Gastrocnemius medialis (tissue), 4 donors: ENCODE measurements around the gene SHLD1. TPM values are rescaled to one million over a fixed set of nuclear protein-coding genes. Genes with fewer than 3 reads are reported as not detected.
"Not testable (repeated sequence)": the region's sequence is repeated elsewhere in the genome, so short reads cannot be mapped to it uniquely, and the experiment has no call there.

Experiments
- ATAC-seq, 2 donors: fragments of 150-250 bp; one replicate each; pipeline ENCODE4 v1.9.1; 2016
- DNase-seq, 2 donors: peaks; one replicate each; pipeline ENCODE4 v3.0.0-alpha.2; 2019
- H3K27ac ChIP-seq, 4 donors: fragments of 200-600 bp; sonication (generic); 1 replicate in 1 of 4; 2 replicates in 3 of 4; pipeline ENCODE4 v1.5.1; 2016 to 2018; ENCODE audit warnings: mild to moderate bottlenecking in 2 of 4, moderate library complexity in 1 of 4
- H3K27me3 ChIP-seq, 3 donors: fragments of 200-600 bp; sonication (generic) in 2 of 3; 1 replicate in 1 of 3; 2 replicates in 2 of 3; pipeline versions ENCODE4 v1.5.1 to v1.6.0; 2016 to 2019; ENCODE audit warnings: mild to moderate bottlenecking in 1 of 3, moderate library complexity in 1 of 3
- H3K36me3 ChIP-seq, 2 donors: fragments of 200-600 bp; sonication (generic) in 1 of 2; one replicate each; pipeline ENCODE4 v1.5.1; 2017 to 2018
- H3K4me1 ChIP-seq, 2 donors: fragments of 200-600 bp; sonication (generic) in 1 of 2; one replicate each; pipeline ENCODE4 v1.5.1; 2016 to 2017; ENCODE audit warnings: mild to moderate bottlenecking in 2 of 2
- H3K4me3 ChIP-seq, 4 donors: fragments of 200-600 bp; sonication (generic) in 3 of 4; 1 replicate in 1 of 4; 2 replicates in 3 of 4; pipeline ENCODE4 v1.5.1; 2016 to 2019; ENCODE audit warnings: mild to moderate bottlenecking in 2 of 4
- H3K9me3 ChIP-seq, 3 donors: fragments of 200-600 bp; sonication (generic) in 2 of 3; 1 replicate in 1 of 3; 2 replicates in 2 of 3; pipeline ENCODE4 v1.5.1; 2016 to 2019
- POLR2A ChIP-seq, 2 donors: fragments of 450-650 bp; IDR thresholded peaks; one replicate each; pipeline ENCODE4 v1.6.1; 2017; ENCODE audit warnings: antibody characterized with exemption in 2 of 2, mild to moderate bottlenecking in 2 of 2, moderate library complexity in 2 of 2
- in situ Hi-C, 4 donors: fragments of 200-750 bp; cut with MboI; loops; one replicate each; pipeline versions ENCODE4 v1.15.0 to v1.8.0; 2017; ENCODE audit warnings: low sequenced_read_pairs in 4 of 4
- intact Hi-C: fragments of 100-400 bp; cut with DNase I; formaldehyde crosslinking; loops from one replicate; pipeline ENCODE4 v1.15.1; 2023; ENCODE audit warnings: low total_unique reads
- total RNA-seq, 4 donors: library from RNA; depleted of rRNA; stranded (reverse); fragments of >200 nt; gene quantifications; one replicate each; pipeline versions ENCODE4 v1.1.0 to v1.2.3, GENCODE V29; 2016
- TF ChIP-seq, protein P1 (sequence below), 5 experiments: fragments of 450-650 bp in 3 of 5; fragments of 200-600 bp in 2 of 5; sonication (generic) in 2 of 5; IDR thresholded peaks in 4 of 5; conservative IDR thresholded peaks in 1 of 5; 1 replicate in 4 of 5; 2 replicates in 1 of 5; pipeline ENCODE4 v1.5.1; 2016 to 2019; ENCODE audit warnings: antibody characterized with exemption in 5 of 5, mild to moderate bottlenecking in 3 of 5, moderate library complexity in 3 of 5

The SHLD1 gene
- total RNA-seq, 4 donors from 2014 or later: 5.4 to 7.1 (median 5.8) TPM

DNA sequence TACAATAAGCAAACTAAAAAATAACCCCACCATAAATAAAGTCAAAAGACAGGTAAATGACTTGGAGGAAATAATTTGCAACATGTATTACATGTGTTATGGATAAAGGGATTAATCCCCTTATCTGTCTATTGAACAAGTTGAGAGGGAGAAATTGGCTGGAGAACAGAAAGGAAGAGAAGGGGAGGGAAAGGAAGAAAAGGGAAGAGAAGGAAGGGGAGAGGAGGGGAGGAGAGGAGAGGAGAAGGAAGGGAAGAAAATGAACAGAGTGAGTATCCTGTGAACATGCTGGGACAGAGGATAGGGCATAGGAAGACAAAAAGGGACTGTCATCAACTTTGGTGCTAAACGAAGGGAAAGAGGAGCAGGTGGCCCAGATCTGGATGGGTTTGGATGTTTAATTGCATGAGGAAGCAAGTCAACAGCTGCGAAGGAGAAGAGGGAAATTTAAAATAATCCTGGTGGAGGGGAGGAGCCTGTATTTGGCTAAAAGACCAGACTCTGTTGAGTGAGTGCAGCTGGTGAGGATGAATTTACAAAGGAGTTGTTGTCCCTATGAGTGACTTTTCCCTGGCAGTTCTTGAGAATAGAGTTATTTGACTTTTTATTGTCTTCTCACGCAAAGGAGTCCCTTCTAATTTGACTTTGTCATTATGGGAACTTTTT lies 14.2 kb upstream of the SHLD1 start:
- Histone ChIP-seq H3K27ac (no peak overlapping the region), H3K9me3 (no peaks in the 10 kb centered on the region), H3K4me3 (no peak overlapping the region), H3K4me1 (peaks cover 0 to 13% of the 10 kb centered on the region in 2 donors), H3K27me3 (no peaks in the 10 kb centered on the region), H3K36me3 (no peaks in the 10 kb centered on the region)
- DNase-seq: no peak
- TF ChIP-seq, protein P1, sequence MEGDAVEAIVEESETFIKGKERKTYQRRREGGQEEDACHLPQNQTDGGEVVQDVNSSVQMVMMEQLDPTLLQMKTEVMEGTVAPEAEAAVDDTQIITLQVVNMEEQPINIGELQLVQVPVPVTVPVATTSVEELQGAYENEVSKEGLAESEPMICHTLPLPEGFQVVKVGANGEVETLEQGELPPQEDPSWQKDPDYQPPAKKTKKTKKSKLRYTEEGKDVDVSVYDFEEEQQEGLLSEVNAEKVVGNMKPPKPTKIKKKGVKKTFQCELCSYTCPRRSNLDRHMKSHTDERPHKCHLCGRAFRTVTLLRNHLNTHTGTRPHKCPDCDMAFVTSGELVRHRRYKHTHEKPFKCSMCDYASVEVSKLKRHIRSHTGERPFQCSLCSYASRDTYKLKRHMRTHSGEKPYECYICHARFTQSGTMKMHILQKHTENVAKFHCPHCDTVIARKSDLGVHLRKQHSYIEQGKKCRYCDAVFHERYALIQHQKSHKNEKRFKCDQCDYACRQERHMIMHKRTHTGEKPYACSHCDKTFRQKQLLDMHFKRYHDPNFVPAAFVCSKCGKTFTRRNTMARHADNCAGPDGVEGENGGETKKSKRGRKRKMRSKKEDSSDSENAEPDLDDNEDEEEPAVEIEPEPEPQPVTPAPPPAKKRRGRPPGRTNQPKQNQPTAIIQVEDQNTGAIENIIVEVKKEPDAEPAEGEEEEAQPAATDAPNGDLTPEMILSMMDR (IDR thresholded peaks at IDR 0.05 in 4 of 5, conservative IDR thresholded peaks at IDR 0.05 in 1 of 5): no peak
- TF ChIP-seq POLR2A (IDR thresholded peaks at IDR 0.05): no peak
- intact Hi-C loops (no loop called here), in situ Hi-C loops (no loop called here)
- no peak for ATAC-seq

DNA sequence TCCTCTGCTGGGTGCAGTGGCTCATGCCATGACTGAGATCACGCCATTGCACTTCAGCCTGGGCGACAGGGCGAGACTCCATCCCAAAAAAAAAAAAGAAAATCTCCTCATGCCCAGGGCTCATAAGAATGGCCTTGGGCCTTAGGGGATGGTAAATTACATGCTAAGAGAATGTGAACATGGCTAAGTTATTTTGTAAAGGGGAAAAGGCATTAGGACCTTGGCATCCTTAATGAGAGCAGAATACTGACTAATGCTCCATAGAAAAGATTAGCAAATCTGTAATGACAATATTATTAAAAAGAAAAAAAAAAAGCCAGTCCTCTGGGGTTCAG lies 12.6 kb upstream of the SHLD1 start:
- intact Hi-C loops: no loop called here
- TF ChIP-seq POLR2A (IDR thresholded peaks at IDR 0.05): no peak
- TF ChIP-seq, protein P1 (IDR thresholded peaks at IDR 0.05 in 4 of 5, conservative IDR thresholded peaks at IDR 0.05 in 1 of 5): no peak
- in situ Hi-C loops: no loop called here
- H3K4me3 ChIP-seq: no peak overlapping the region
- ATAC-seq (no peak), DNase-seq (no peak)
- H3K27ac ChIP-seq: no peak overlapping the region
- H3K4me1 ChIP-seq: peaks cover 0 to 6% of the 10 kb centered on the region in 2 donors
- H3K27me3 ChIP-seq: no peaks in the 10 kb centered on the region
- no peaks in the 10 kb centered on the region for H3K9me3 ChIP-seq
- H3K36me3 ChIP-seq: no peaks in the 10 kb centered on the region

DNA sequence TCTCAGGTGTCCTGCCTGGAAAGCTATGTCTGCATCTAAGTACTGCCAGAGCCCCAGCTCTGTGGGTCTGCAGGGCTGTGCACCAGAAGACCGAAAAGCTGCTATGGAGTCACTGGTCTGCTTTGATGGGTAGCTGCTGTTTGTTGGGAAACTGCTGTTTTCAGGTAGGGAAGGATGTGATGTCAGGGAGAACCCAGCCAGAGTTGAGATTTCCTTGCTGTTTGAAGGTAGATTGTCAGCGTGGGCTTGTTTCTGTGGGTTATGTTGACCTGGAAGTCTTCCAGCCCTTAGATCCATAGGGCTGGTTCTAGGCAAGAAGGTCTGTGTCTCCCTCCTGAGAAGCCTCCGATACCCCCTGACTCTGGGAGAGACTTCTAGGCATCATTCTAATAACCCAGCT lies 12.2 kb upstream of the SHLD1 start:
- DNase-seq: no peak
- H3K27ac ChIP-seq: no peak overlapping the region

DNA sequence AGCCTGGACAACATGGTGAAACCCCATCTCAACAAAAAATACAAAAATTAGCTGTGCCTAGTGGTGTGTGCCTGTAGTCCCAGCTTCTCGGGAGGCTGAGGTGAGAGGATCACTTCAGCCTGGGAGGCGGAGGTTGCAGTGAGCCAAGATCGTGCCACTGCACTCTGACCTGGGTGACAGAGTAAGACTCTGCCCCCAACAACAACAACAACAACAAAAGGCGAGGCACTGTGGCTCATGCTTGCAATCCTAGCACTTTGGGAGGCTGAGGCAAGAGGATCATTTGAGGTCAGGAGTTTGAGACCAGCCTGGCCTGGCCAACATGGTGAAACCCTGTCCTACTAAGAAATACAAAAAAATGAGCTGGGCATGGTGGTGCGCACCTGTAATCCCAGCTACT lies 9.6 kb upstream of the SHLD1 start:
- H3K27me3 ChIP-seq, DNase-seq, ATAC-seq, H3K4me3 ChIP-seq, H3K9me3 ChIP-seq, intact Hi-C loops, H3K36me3 ChIP-seq, H3K27ac ChIP-seq, H3K4me1 ChIP-seq, in situ Hi-C loops: not testable (repeated sequence)

More for the DNA sequence above, 12.2 kb upstream of the SHLD1 start:
- Histone ChIP-seq H3K4me1 (peaks cover 0 to 6% of the 10 kb centered on the region in 2 donors), H3K4me3 (no peak overlapping the region), H3K36me3 (no peaks in the 10 kb centered on the region), H3K9me3 (no peaks in the 10 kb centered on the region), H3K27me3 (no peaks in the 10 kb centered on the region)
- TF ChIP-seq POLR2A (IDR thresholded peaks at IDR 0.05): no peak
- TF ChIP-seq, protein P1 (IDR thresholded peaks at IDR 0.05 in 4 of 5, conservative IDR thresholded peaks at IDR 0.05 in 1 of 5): no peak
- intact Hi-C loops (no loop called here), in situ Hi-C loops (no loop called here)
- ATAC-seq: no peak

DNA sequence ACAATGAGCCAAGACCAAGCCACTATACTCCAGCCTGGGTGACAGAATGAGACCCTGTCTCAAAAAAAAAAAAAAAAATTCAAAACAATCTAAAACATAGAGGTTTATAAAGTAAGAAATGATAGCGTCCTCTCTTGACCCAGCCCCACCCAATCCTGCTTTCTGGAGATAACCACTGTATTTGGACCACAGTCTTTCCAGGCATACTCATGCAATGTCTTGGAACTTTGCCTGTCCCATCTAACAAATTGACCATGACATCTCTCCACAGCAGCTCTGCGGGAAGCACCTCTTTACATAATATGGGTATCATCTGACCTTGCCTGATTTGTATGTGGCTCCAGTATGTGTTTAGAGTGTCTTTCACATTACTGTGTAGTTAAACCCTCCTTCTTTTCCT lies 9.1 kb upstream of the SHLD1 start:
- intact Hi-C loops: no loop called here
- DNase-seq: no peak
- Histone ChIP-seq H3K4me3 (no peak overlapping the region), H3K27me3 (no peaks in the 10 kb centered on the region), H3K9me3 (no peaks in the 10 kb centered on the region), H3K27ac (no peak overlapping the region), H3K36me3 (no peaks in the 10 kb centered on the region), H3K4me1 (peaks cover 0 to 5% of the 10 kb centered on the region in 2 donors)
- in situ Hi-C loops: no loop called here
- TF ChIP-seq POLR2A (IDR thresholded peaks at IDR 0.05): no peak
- TF ChIP-seq, protein P1 (IDR thresholded peaks at IDR 0.05 in 4 of 5, conservative IDR thresholded peaks at IDR 0.05 in 1 of 5): no peak
- ATAC-seq: no peak
